ENCODE results near the gene CNKSR1.
"Not testable (repeated sequence)": the region's sequence is repeated elsewhere in the genome, so short reads cannot be mapped to it uniquely, and the experiment has no call there.

Gene CNKSR1

GRCh38 chr1:26224606-26225005 is 47.3 kb downstream of the CNKSR1 start:
- no peak for DNase-seq (ENCODE audit: low read depth in 2 of 2, low spot score in 1 of 2)

- no peak for DNase-seq (ENCODE audit: low read depth in 2 of 2, low spot score in 1 of 2)
These were observed 47.9 kb downstream of the CNKSR1 start for GRCh38 chr1:26225033-26225831.

DNA sequence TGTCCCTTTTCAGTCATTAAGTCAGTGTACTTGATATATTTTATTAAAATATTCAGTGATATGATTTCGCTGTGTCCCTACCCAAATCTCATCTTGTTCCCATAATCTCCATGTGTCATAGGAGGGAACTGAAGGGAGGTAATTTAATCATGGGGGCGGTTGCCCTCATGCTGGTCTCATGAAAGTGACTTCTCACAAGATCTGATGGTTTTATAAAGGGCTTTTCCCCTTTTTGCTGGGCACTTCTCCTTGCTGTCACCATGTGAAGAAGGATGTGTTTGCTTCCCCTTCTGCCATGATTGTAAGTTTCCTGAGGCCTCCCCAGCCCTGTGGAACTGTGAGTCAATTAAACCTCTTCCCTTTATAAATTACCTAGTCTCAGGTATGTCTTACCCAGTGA is 53.4 kb downstream of the CNKSR1 start:
- not testable (repeated sequence) for DNase-seq (ENCODE audit: low read depth in 2 of 2, low spot score in 1 of 2)

GRCh38 chr1:26233903-26234643 is 56.8 kb downstream of the CNKSR1 start, which contains the start of gene CEP85:
Gene CEP85 (plus strand): TSS chr1:26234200. CDS start chr1:26239784, 5,584 bp downstream.
- DNase-seq (ENCODE audit: low read depth in 2 of 2, low spot score in 1 of 2): peak; percentile 92 to 96

DNA sequence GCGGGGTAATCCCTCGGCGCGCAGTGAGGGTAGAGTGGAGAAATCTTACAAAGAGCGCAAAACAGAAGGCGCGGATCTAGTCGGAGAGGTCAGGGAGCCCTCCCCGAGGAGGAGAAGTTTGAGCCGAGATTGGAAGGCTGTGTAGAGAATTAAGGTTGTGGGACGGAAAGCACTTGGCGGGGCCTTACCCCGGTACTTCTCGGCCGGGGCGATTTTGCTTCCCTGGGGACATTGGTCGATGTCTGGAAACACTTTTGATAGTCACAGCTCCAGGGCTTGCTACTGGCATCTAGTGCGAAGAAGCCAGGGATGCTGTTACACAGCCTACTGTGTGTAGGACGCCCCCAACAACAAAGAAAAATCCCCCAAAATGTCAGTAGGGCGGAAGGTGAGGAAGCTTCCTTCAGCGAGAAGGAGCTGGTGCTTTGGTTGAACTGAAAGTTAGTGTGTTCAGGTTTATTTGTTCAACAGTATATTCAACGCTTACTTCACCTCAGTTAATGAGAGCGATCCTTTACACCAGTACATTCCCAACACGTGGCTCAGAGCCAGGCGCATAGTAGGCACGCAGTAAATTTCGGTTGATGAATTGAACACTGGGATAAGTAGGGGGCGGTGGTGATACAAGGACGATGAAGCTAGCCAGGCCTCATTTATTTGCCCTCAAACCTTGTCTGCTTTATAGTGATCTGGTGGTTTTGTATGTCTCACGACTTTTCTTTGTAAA is 57.5 kb downstream of the CNKSR1 start:
- no peak for DNase-seq (ENCODE audit: low read depth in 2 of 2, low spot score in 1 of 2)

DNA sequence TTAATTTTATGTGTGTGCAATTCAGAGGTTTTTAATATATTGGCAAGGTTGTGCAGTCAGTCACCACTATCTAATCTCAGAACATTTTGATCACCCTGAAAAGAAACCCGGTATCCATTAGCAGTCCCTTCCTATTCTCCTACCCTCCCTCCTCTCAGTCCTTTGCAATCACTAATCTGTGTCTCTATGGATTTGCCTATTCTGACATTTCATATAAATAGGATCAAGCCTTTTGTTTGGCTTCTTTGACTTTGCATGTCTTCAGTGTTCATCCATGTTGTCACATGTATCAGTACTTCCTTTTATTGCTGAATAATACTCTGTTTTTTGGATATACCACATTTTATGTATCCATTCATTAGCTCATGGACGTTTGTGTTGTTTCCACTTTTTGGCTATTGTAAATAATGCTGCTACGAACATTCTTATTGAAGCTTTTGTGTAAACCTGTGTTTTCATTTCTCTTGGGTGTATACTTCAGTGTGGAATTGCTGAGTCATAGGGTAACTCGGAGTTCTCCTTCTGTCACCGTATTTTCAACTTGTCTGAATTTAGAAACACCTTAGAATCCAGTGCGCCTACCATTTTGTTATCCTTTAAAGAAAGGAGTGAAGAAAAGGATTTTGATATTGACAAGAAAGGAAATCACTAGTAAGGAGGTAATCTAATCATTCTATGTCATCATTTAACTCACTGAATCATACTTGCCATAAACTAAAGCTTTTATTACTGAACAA is 60.1 kb downstream of the CNKSR1 start:
- no peak for DNase-seq (ENCODE audit: low read depth in 2 of 2, low spot score in 1 of 2)
